Urothelium cell line (cell line): Measurements from ENCODE around the gene PRSS27.
A peak's percentile ranks its signal among the peaks of the same experiment; 100 is the strongest.

Experiments
- DNase-seq: peaks from one replicate; pipeline ENCODE4 v3.0.0; 2011; ENCODE audit warnings: low spot score, mixed read lengths
- FAIRE-seq: peaks from 2 replicates; lab custom pipeline; 2011; peaks lifted over from hg19 to GRCh38; lab: Jason Lieb, UNC

Gene PRSS27

GRCh38 chr16:2752035-2752849 is 32.2 kb upstream of the PRSS27 start, which contains the start of gene SRRM2:
SRRM2 (plus strand) TSS chr16:2752638; CDS start chr16:2756365, 3,727 bp downstream.
- DNase-seq: peak; percentile 97
- FAIRE-seq: no peak

GRCh38 chr16:2751577-2752034 is 31.6 kb upstream of the PRSS27 start:
- DNase-seq: no peak
- FAIRE-seq: no peak

- FAIRE-seq: no peak
- no peak for DNase-seq
Measured at GRCh38 chr16:2749936-2750335, 29.9 kb upstream of the PRSS27 start.

- FAIRE-seq (no peak), DNase-seq (no peak)
Measured at GRCh38 chr16:2749476-2749875, 29.5 kb upstream of the PRSS27 start.

- no peak for DNase-seq
- FAIRE-seq: no peak
Measured at GRCh38 chr16:2748757-2749455, 28.9 kb upstream of the PRSS27 start.

- no peak for DNase-seq
- FAIRE-seq: no peak
Measured at GRCh38 chr16:2745961-2746360, 25.9 kb upstream of the PRSS27 start.

- DNase-seq (no peak), FAIRE-seq (no peak)
Measured at GRCh38 chr16:2745116-2745890, 25.3 kb upstream of the PRSS27 start.

GRCh38 chr16:2744711-2745110 is 24.7 kb upstream of the PRSS27 start:
- DNase-seq (no peak), FAIRE-seq (no peak)

GRCh38 chr16:2743007-2743810 is 23.2 kb upstream of the PRSS27 start:
- FAIRE-seq (no peak), DNase-seq (no peak)

GRCh38 chr16:2742323-2743006 is 22.4 kb upstream of the PRSS27 start:
- no peak for FAIRE-seq
- no peak for DNase-seq

GRCh38 chr16:2741168-2741567 is 21.1 kb upstream of the PRSS27 start:
- DNase-seq (no peak), FAIRE-seq (no peak)

- FAIRE-seq: no peak
Measured at GRCh38 chr16:2740476-2740875, 20.5 kb upstream of the PRSS27 start.

GRCh38 chr16:2739625-2740430 is 19.8 kb upstream of the PRSS27 start:
- FAIRE-seq (no peak), DNase-seq (no peak)

More at GRCh38 chr16:2740476-2740875, 20.5 kb upstream of the PRSS27 start:
- no peak for DNase-seq

- no peak for DNase-seq
- FAIRE-seq: no peak
Measured at GRCh38 chr16:2738615-2739014, 18.6 kb upstream of the PRSS27 start.

- FAIRE-seq: no peak
- no peak for DNase-seq
Measured at GRCh38 chr16:2737895-2738418, 17.9 kb upstream of the PRSS27 start.

- no peak for FAIRE-seq
Measured at GRCh38 chr16:2737238-2737605, 17.2 kb upstream of the PRSS27 start.

GRCh38 chr16:2736476-2737237 is 16.6 kb upstream of the PRSS27 start:
- FAIRE-seq: no peak
- DNase-seq: no peak

More at GRCh38 chr16:2737238-2737605, 17.2 kb upstream of the PRSS27 start:
- no peak for DNase-seq
